Measurements from ENCODE around the gene MYO16. TPM values are rescaled to one million over a fixed set of nuclear protein-coding genes. Genes with fewer than 3 reads are reported as not detected.

MYO16 gene
- total and polyA plus RNA-seq, 3 donors from 2014 or later: 3.1 to 4.0 (median 3.4) TPM

DNA sequence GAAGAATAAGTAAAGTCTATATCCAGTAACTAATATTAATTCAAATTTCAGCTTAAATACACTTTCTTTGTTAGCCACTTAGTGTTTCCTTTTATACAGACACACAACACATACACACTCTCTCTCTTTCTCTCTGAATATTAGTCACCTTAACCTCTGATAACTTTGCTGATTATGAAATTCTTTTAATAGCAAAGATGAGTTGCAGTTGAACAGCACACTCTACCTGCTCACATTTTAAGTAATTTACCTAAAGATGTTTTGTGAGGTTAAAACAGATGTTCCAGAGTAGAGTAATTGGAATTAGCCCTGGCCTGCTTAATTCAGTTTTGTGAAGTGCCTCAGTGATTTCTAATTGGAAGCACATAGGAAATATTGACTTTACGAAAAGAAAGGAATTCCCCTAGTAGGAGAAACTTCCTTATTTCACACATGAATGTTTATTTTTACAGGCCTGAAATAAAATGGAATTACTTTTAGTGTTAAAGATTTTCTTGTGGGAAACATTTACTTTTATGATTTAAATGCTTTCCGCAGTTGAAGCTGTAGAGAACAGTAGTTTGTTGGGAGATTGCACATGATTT is 184.3 kb downstream of the MYO16 start:
- DNase-seq: no peak
- WGBS, 2 donors: 90 to 92% methylated on average over 2 of the region's 2 CpGs
- intact Hi-C loops (cut with DNase I; ENCODE audit: low total_unique reads): no loop called here
- no peaks in the 10 kb centered on the region for H3K4me1 ChIP-seq
- H3K9me3 ChIP-seq: no peaks in the 10 kb centered on the region
- no peaks in the 10 kb centered on the region for H3K27me3 ChIP-seq
- TF ChIP-seq, protein P1, sequence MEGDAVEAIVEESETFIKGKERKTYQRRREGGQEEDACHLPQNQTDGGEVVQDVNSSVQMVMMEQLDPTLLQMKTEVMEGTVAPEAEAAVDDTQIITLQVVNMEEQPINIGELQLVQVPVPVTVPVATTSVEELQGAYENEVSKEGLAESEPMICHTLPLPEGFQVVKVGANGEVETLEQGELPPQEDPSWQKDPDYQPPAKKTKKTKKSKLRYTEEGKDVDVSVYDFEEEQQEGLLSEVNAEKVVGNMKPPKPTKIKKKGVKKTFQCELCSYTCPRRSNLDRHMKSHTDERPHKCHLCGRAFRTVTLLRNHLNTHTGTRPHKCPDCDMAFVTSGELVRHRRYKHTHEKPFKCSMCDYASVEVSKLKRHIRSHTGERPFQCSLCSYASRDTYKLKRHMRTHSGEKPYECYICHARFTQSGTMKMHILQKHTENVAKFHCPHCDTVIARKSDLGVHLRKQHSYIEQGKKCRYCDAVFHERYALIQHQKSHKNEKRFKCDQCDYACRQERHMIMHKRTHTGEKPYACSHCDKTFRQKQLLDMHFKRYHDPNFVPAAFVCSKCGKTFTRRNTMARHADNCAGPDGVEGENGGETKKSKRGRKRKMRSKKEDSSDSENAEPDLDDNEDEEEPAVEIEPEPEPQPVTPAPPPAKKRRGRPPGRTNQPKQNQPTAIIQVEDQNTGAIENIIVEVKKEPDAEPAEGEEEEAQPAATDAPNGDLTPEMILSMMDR (IDR thresholded peaks at IDR 0.05): no peak
- TF ChIP-seq POLR2A (IDR thresholded peaks at IDR 0.05): no peak
- no peak overlapping the region for H3K27ac ChIP-seq
- no peaks in the 10 kb centered on the region for H3K36me3 ChIP-seq (ENCODE audit: low read depth, missing control alignments)
- no peak overlapping the region for H3K4me3 ChIP-seq

DNA sequence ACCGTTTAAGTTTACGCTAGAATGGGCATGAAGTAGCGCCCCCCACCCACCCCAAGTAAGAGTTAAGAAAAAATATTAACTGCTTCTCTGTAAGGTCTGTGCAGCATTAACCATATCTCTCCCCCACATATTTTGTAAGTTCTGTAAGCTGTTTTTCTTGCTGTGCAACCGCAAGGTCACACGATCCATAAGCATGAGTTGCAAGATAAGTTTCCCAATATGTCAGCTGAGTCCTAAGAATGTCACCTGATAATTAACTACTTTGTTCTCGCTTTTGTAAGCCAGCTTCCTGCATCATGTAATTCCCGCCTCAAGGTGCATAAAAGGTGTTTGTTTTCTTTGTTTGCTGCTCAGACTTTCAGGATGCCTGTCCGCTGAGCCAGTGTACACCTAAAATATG is 187.0 kb downstream of the MYO16 start:
- intact Hi-C loops (cut with DNase I; ENCODE audit: low total_unique reads): no loop called here
- 74 to 76% methylated on average over 8 of the region's 8 CpGs for WGBS, 2 donors
- Histone ChIP-seq H3K4me1 (no peaks in the 10 kb centered on the region), H3K4me3 (no peak overlapping the region), H3K27ac (no peak overlapping the region), H3K36me3 (ENCODE audit: low read depth, missing control alignments) (no peaks in the 10 kb centered on the region), H3K9me3 (no peaks in the 10 kb centered on the region), H3K27me3 (no peaks in the 10 kb centered on the region)
- TF ChIP-seq, protein P1 (IDR thresholded peaks at IDR 0.05): no peak
- TF ChIP-seq POLR2A (IDR thresholded peaks at IDR 0.05): no peak
- DNase-seq: no peak

DNA sequence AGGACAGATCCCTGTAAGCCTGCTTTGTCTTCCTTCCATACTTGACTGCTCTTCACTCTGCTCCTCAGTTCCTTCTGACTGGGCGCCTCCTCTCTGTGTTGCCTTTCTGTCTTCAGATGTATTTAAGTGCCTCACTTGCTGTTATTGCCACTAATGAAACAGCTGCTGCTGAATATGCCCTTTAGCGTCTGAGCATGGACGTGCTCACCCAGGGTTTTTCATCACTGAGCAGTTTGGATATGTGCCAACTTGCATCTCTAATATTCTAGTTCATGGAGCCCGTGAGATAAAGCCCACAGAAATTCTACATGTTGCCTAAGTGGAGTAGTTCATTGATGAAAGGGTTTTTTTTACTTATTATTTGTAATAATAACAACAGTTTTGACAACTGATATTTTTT is 198.2 kb downstream of the MYO16 start:
- no peaks in the 10 kb centered on the region for H3K27me3 ChIP-seq
- no peaks in the 10 kb centered on the region for H3K4me1 ChIP-seq
- no peaks in the 10 kb centered on the region for H3K36me3 ChIP-seq (ENCODE audit: low read depth, missing control alignments)
- 55 to 58% methylated on average over 4 of the region's 4 CpGs for WGBS, 2 donors
- intact Hi-C loops (cut with DNase I; ENCODE audit: low total_unique reads): no loop called here
- no peak overlapping the region for H3K4me3 ChIP-seq
- TF ChIP-seq POLR2A (IDR thresholded peaks at IDR 0.05): no peak
- no peaks in the 10 kb centered on the region for H3K9me3 ChIP-seq
- no peak for DNase-seq
- no peak overlapping the region for H3K27ac ChIP-seq

DNA sequence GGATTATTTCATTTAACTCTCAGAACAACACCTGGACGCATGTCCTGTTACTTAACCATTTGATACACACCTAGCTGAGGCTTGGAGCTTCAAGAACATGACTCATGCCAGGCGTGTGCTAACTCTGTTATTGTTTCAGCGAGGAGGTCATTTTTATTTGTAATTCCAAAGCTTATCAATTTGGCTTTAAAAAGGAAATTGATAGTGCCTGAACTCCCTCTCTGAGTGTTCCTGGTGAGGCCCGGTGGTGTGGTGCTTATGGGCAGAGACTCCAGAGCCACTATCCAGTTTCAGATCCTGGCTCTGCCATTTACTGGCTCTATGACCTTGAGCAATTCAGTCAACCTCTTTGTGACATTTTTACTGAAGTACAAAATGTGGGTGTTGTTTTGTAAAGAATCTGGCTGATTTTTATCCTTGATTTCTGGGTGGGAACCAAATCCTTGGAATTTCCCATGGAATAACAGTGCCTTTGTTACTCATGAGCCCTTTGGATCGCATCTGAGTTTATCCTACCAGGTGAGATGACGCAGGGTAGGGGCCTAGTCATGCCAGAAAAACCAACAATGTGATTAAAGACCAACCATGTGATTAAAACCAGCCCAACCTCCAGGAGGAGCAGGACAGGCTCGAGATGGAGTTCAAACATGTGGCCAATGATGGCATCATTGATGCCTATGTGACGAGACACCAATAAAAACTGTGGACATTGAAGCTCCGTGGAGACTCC is 198.8 kb downstream of the MYO16 start:
- no peak for DNase-seq
- WGBS, 2 donors: 76 to 84% methylated on average over 9 of the region's 9 CpGs
- no peak for TF ChIP-seq POLR2A (IDR thresholded peaks at IDR 0.05)
- TF ChIP-seq, protein P1 (IDR thresholded peaks at IDR 0.05): no peak
- intact Hi-C loops (cut with DNase I; ENCODE audit: low total_unique reads): no loop called here
- H3K27ac ChIP-seq: no peak overlapping the region
- no peaks in the 10 kb centered on the region for H3K36me3 ChIP-seq (ENCODE audit: low read depth, missing control alignments)
- H3K9me3 ChIP-seq: no peaks in the 10 kb centered on the region
- no peaks in the 10 kb centered on the region for H3K27me3 ChIP-seq
- H3K4me1 ChIP-seq: no peaks in the 10 kb centered on the region
- no peak overlapping the region for H3K4me3 ChIP-seq

DNA sequence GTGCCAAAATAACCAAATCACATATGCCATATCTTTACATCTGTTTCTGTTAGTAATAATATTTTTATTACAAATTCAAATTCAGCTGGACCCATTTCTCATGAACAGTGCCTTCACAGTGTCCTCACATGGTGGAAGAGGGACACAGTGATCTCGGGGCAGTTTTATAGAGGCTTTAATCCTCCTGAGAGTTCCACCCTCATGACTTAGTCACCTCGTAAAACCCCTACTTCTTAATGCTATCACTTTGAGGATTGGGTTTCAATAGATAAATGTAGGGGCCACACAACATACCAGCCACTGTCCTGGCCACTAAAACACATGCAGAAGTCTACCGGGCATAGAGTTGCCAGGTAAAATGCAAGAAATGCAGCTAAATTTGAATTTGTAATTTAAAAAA is 201.5 kb downstream of the MYO16 start:
- H3K36me3 ChIP-seq (ENCODE audit: low read depth, missing control alignments): no peaks in the 10 kb centered on the region
- DNase-seq: no peak
- H3K27ac ChIP-seq: no peak overlapping the region
- WGBS, 2 donors: 47 to 62% methylated on average over 3 of the region's 3 CpGs
- intact Hi-C loops (cut with DNase I; ENCODE audit: low total_unique reads): no loop called here
- H3K4me3 ChIP-seq: no peak overlapping the region
- H3K4me1 ChIP-seq: no peaks in the 10 kb centered on the region
- H3K27me3 ChIP-seq: no peaks in the 10 kb centered on the region
- H3K9me3 ChIP-seq: no peaks in the 10 kb centered on the region
- TF ChIP-seq, protein P1 (IDR thresholded peaks at IDR 0.05): no peak
- TF ChIP-seq POLR2A (IDR thresholded peaks at IDR 0.05): no peak
